PFSK-1 (cell line): ENCODE results near the gene SALL3.

Experiments
- POLR2AphosphoS5 ChIP-seq: IDR thresholded peaks from 2 replicates; pipeline ENCODE4 v1.6.1; 2012; ENCODE audit warnings: low read depth, mild to moderate bottlenecking, control low read depth, low read length, moderate library complexity
- SIN3A ChIP-seq: IDR thresholded peaks from 2 replicates; pipeline ENCODE4 v1.6.1; 2012; ENCODE audit warnings: mild to moderate bottlenecking, low read length, moderate library complexity, borderline replicate concordance; ENCODE audit not compliant: insufficient read depth
- TAF1 ChIP-seq: IDR thresholded peaks from 2 replicates; pipeline ENCODE4 v1.6.1; 2012; ENCODE audit warnings: low read length, control low read depth, borderline replicate concordance; ENCODE audit not compliant: insufficient read depth
- TF ChIP-seq, protein P1 (sequence below), 2 experiments: IDR thresholded peaks; 2 replicates each; pipeline versions ENCODE4 v1.6.1 to v1.8.0; 2011 to 2012; ENCODE audit warnings: low read depth in 2 of 2, low read length in 2 of 2, control low read depth in 1 of 2, inconsistent platforms in 1 of 2, mild to moderate bottlenecking in 1 of 2, moderate library complexity in 1 of 2; ENCODE audit not compliant: insufficient read depth in 1 of 2

DNA sequence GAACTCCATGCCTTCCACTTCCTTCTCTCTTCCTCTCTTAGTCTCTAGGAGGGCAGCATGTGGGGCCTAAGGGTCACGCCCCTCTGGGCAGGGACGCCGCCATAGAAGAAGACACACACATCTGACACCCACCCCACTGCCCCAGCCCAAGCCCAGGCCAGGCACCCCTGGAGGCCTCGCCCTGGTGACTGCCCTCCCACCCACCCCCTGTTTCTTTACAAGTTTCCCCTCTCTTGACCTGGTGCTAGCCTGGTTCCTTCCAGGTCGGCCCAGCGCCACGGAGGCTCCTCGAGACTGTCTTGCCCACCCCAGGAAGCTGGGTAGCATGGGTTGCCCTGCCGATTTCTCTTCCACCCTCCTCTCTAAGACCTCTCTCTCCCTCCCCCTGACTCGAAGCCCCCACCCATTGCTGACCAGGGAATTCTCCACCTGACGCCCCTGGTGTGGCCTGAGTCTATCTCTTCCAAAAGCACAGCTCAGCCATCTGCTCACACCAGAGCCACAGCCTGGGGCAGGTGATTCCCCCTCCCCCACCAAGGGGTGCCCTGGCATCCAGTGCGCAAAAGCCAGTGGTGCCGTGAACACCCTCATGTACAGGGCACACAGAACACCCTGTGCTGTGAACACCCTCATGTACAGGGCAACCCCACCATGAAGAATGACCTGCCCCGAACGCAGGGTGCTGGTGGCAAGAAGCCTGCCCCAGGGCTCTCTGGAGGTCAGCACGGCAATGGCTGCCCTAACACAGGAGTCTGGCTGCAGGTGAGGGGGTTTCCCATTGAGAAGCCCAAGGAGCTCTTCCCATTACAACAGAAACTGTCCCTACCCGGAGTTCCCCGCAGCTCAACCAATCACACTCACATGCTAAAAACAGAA is 13.5 kb upstream of the SALL3 start:
- TF ChIP-seq POLR2AphosphoS5 (no peak), TAF1 (no peak), SIN3A (no peak)
- TF ChIP-seq, protein P1, sequence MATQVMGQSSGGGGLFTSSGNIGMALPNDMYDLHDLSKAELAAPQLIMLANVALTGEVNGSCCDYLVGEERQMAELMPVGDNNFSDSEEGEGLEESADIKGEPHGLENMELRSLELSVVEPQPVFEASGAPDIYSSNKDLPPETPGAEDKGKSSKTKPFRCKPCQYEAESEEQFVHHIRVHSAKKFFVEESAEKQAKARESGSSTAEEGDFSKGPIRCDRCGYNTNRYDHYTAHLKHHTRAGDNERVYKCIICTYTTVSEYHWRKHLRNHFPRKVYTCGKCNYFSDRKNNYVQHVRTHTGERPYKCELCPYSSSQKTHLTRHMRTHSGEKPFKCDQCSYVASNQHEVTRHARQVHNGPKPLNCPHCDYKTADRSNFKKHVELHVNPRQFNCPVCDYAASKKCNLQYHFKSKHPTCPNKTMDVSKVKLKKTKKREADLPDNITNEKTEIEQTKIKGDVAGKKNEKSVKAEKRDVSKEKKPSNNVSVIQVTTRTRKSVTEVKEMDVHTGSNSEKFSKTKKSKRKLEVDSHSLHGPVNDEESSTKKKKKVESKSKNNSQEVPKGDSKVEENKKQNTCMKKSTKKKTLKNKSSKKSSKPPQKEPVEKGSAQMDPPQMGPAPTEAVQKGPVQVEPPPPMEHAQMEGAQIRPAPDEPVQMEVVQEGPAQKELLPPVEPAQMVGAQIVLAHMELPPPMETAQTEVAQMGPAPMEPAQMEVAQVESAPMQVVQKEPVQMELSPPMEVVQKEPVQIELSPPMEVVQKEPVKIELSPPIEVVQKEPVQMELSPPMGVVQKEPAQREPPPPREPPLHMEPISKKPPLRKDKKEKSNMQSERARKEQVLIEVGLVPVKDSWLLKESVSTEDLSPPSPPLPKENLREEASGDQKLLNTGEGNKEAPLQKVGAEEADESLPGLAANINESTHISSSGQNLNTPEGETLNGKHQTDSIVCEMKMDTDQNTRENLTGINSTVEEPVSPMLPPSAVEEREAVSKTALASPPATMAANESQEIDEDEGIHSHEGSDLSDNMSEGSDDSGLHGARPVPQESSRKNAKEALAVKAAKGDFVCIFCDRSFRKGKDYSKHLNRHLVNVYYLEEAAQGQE (IDR thresholded peaks at IDR 0.05; ENCODE audit: insufficient read depth in 1 of 2, low read depth in 2 of 2, low read length in 2 of 2) = no peak
